Uterus (tissue), 4 donors: ENCODE results near the gene ABHD16B. TPM values are rescaled to one million over a fixed set of nuclear protein-coding genes. Genes with fewer than 3 reads are reported as not detected.
"Not testable (repeated sequence)": the region's sequence is repeated elsewhere in the genome, so short reads cannot be mapped to it uniquely, and the experiment has no call there.

ENCODE experiments used
- DNase-seq, 2 donors: peaks; one replicate each; pipeline ENCODE4 v3.0.0-alpha.2; 2019 to 2020
- H3K27ac ChIP-seq, 2 donors: fragments of 200-600 bp; sonication (generic); 1 replicate in 1 of 2; 2 replicates in 1 of 2; pipeline ENCODE4 v1.5.1; 2016 to 2018
- H3K27me3 ChIP-seq, 2 donors: fragments of 200-600 bp; sonication (generic); one replicate each; pipeline ENCODE4 v1.5.1; 2018 to 2019; ENCODE audit warnings: control low read depth in 1 of 2
- H3K36me3 ChIP-seq, 2 donors: fragments of 200-600 bp; sonication (generic); one replicate each; pipeline ENCODE4 v1.5.1; 2019; ENCODE audit warnings: control low read depth in 1 of 2
- H3K4me1 ChIP-seq, 2 donors: fragments of 200-600 bp; sonication (generic); one replicate each; pipeline ENCODE4 v1.5.1; 2018 to 2019; ENCODE audit warnings: control low read depth in 1 of 2
- H3K4me3 ChIP-seq, 2 donors: fragments of 200-600 bp; sonication (generic); 1 replicate in 1 of 2; 2 replicates in 1 of 2; pipeline ENCODE4 v1.5.1; 2018 to 2019; ENCODE audit warnings: mild to moderate bottlenecking in 1 of 2
- H3K9me3 ChIP-seq, 2 donors: fragments of 200-600 bp; sonication (generic); one replicate each; pipeline ENCODE4 v1.5.1; 2019; ENCODE audit warnings: control low read depth in 1 of 2
- POLR2A ChIP-seq, 2 donors: fragments of 450-650 bp; IDR thresholded peaks; one replicate each; pipeline ENCODE4 v1.6.1; 2016; ENCODE audit warnings: antibody characterized with exemption in 2 of 2, mild to moderate bottlenecking in 1 of 2, moderate library complexity in 1 of 2
- intact Hi-C: fragments of 100-400 bp; cut with DNase I; formaldehyde crosslinking; loops from one replicate; pipeline ENCODE4 v1.15.1; 2023; ENCODE audit warnings: low total_unique reads
- total RNA-seq, 4 donors: library from RNA; depleted of rRNA in 3 of 4; stranded (reverse); fragments of >200 nt in 3 of 4; gene quantifications; one replicate each; pipeline versions ENCODE4 v1.1.0 to v1.2.4, GENCODE V29; 2014 to 2023
- TF ChIP-seq, protein P1 (sequence below), 4 experiments: fragments of 200-600 bp in 2 of 4; fragments of 450-650 bp in 2 of 4; sonication (generic) in 2 of 4; IDR thresholded peaks; one replicate each; pipeline ENCODE4 v1.5.1; 2016 to 2019; ENCODE audit warnings: antibody characterized with exemption in 4 of 4, mild to moderate bottlenecking in 2 of 4, moderate library complexity in 1 of 4
- donor health status: DM: yes; HTN: yes; CAD: no.

ABHD16B gene
- total RNA-seq, 4 donors from 2014 or later, result not detected

DNA sequence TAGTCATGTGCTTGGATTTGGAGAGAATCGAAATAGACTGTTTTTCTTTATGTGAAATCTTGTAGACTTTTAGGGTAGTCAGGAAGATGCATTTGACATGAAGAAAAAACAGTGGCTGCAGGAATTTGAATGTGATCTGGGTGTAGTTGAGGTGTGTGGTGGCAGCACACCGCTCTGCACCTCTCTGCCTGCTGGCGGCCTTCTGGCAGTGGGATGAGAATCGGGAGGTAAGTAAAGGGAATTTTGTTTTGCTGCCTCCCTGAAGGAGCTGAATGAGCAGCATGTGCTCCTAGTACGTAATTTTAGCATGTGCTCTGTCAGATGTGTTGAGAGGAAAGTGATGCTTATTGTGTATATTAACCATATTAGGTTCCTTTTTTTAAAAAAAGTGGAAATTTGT, 7.0 kb downstream of the ABHD16B start:
- Histone ChIP-seq H3K27me3 (no peaks in the 10 kb centered on the region), H3K4me3 (no peak overlapping the region), H3K27ac (no peak overlapping the region), H3K36me3 (no peaks in the 10 kb centered on the region), H3K9me3 (no peaks in the 10 kb centered on the region), H3K4me1 (peaks cover 0 to 6% of the 10 kb centered on the region in 2 donors)
- DNase-seq, result no peak
- TF ChIP-seq, protein P1, sequence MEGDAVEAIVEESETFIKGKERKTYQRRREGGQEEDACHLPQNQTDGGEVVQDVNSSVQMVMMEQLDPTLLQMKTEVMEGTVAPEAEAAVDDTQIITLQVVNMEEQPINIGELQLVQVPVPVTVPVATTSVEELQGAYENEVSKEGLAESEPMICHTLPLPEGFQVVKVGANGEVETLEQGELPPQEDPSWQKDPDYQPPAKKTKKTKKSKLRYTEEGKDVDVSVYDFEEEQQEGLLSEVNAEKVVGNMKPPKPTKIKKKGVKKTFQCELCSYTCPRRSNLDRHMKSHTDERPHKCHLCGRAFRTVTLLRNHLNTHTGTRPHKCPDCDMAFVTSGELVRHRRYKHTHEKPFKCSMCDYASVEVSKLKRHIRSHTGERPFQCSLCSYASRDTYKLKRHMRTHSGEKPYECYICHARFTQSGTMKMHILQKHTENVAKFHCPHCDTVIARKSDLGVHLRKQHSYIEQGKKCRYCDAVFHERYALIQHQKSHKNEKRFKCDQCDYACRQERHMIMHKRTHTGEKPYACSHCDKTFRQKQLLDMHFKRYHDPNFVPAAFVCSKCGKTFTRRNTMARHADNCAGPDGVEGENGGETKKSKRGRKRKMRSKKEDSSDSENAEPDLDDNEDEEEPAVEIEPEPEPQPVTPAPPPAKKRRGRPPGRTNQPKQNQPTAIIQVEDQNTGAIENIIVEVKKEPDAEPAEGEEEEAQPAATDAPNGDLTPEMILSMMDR (IDR thresholded peaks at IDR 0.05), result no peak
- no peak for TF ChIP-seq POLR2A (IDR thresholded peaks at IDR 0.05)
- intact Hi-C loops, result loop anchor here (10.0 kb wide), 1 partner anchor 83 kb away; no protein-coding TSS in a partner anchor

DNA sequence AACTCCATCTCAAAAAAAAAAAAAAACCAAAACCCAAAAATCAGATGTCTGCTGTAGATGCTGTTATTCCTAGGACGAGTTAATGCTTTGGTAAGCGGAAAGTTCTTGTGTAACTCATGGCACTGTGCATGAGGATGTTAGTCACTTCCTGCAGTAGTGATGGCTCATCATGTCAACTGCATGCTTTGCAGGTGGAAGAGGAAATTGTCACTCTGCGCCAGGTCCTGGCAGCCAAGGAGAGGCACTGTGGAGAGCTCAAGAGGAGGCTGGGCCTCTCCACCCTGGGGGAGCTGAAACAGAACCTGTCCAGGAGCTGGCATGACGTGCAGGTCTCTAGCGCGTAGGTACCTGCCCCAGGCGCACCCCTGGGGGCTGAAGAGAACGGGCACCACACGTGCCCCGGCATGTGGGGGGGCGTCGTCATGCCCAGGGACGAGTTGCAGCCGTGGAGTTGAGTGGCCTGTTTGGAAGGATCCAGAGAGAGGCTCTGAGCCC, 12.2 kb downstream of the ABHD16B start:
- TF ChIP-seq POLR2A (IDR thresholded peaks at IDR 0.05), result no peak
- TF ChIP-seq, protein P1 (IDR thresholded peaks at IDR 0.05), result no peak
- Histone ChIP-seq H3K27me3 (no peaks in the 10 kb centered on the region), H3K4me3 (no peak overlapping the region), H3K27ac (peak overlapping the region in 1 of 2 donors; percentile 48), H3K4me1 (no peaks in the 10 kb centered on the region), H3K9me3 (no peaks in the 10 kb centered on the region), H3K36me3 (no peaks in the 10 kb centered on the region)
- intact Hi-C loops, result no loop called here
- peak in 1 of 2 donors; percentile 51 for DNase-seq

DNA sequence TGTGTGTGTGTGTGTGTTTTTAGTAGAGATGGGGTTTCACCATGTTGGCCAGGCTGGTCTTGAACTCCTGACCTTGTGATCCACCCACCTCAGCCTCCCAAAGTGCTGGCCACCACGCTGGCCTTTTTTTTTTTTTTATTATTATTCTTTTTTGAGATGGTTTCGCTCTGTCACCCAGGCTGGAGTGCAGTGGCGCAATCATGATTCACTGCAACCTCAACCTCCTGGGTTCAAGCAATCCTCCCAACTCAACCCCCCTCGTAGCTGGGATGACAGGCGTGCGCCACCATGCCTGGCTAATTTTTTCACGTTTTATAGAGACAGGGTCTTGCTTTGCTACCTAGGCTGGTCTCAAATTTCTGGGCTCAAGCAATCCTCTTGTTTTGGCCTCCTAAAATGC, 12.9 kb downstream of the ABHD16B start:
- H3K9me3 ChIP-seq, H3K4me1 ChIP-seq, H3K27ac ChIP-seq, H3K36me3 ChIP-seq, intact Hi-C loops, H3K4me3 ChIP-seq, DNase-seq, H3K27me3 ChIP-seq: not testable (repeated sequence)

DNA sequence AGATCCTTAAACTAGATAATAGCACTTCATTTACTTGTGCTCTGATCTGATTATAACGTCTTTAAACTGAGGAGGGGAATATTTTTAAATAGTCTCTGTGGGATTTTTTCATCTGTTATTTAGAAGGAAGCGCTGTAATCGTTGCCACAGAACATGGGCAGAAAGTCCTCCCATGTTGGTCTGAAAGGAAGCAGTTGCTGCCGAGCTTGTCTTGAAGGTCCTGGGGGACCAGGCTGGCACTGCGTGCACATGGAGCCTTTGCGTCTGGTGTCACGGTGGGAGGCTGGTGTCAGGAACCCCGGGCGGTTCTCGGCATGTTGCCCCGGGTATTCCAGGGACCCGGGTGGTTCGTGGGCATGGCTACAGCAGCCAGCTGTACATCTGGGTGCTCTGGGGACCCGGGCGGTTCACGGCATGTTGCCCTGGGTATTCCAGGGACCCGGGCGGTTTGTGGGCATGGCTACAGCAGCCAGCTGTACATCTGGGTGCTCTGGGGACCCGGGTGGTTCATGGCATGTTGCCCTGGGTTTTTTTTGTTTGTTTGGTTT, 15.3 kb downstream of the ABHD16B start:
- H3K36me3 ChIP-seq, result no peaks in the 10 kb centered on the region
- no peaks in the 10 kb centered on the region for H3K27me3 ChIP-seq
- H3K4me1 ChIP-seq, result no peaks in the 10 kb centered on the region
- no peak for TF ChIP-seq POLR2A (IDR thresholded peaks at IDR 0.05)
- TF ChIP-seq, protein P1 (IDR thresholded peaks at IDR 0.05), result no peak
- H3K9me3 ChIP-seq, result no peaks in the 10 kb centered on the region
- no peak overlapping the region for H3K27ac ChIP-seq
- no peak for DNase-seq
- H3K4me3 ChIP-seq, result no peak overlapping the region
- intact Hi-C loops, result no loop called here

DNA sequence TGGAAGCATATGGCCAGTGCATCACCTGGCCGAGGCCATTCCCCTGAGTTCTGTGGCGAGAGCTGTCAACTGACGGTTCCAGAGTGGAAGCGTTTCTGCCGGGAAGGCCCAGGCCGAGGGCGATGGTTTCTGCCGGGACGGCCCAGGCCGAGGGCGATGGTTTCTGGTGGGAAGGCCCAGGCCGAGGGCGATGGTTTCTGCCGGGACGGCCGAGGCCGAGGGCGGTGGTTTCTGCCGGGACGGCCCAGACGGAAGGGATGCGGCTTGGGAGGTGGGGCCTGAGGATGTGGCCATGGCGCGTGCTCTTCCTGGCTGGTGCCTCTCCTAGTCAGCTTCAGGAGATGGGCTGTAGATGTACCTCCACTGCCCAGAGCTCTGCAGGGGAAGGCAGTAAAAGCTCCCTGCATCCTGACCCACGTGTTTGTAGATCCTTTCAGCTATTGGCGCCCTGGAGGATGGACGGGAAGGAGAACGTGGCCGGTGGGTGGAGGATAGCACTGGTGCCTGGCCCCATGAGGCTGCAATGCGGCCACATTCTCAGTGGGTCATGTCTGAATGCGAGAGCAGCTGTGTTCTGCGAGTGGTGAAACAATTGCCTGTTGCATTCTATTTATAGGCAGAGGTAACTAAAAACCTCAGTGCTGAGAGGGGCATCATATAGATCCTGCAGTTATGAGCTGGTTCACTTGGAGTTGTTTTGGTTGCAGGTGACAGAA, 16.6 kb downstream of the ABHD16B start:
- intact Hi-C loops, result no loop called here
- H3K27ac ChIP-seq, result no peak overlapping the region
- no peaks in the 10 kb centered on the region for H3K9me3 ChIP-seq
- DNase-seq, result no peak
- TF ChIP-seq, protein P1 (IDR thresholded peaks at IDR 0.05), result no peak
- TF ChIP-seq POLR2A (IDR thresholded peaks at IDR 0.05), result no peak
- no peaks in the 10 kb centered on the region for H3K27me3 ChIP-seq
- no peak overlapping the region for H3K4me3 ChIP-seq
- H3K4me1 ChIP-seq, result no peaks in the 10 kb centered on the region
- no peaks in the 10 kb centered on the region for H3K36me3 ChIP-seq
